ENCODE data around the gene EIF3K. TPM values are rescaled to one million over a fixed set of nuclear protein-coding genes. Genes with fewer than 3 reads are reported as not detected.
"Not testable (repeated sequence)": the region's sequence is repeated elsewhere in the genome, so short reads cannot be mapped to it uniquely, and the experiment has no call there.

EIF3K gene
- total and polyA plus RNA-seq, 12 donors, result 177 to 537 (median 267) TPM

DNA sequence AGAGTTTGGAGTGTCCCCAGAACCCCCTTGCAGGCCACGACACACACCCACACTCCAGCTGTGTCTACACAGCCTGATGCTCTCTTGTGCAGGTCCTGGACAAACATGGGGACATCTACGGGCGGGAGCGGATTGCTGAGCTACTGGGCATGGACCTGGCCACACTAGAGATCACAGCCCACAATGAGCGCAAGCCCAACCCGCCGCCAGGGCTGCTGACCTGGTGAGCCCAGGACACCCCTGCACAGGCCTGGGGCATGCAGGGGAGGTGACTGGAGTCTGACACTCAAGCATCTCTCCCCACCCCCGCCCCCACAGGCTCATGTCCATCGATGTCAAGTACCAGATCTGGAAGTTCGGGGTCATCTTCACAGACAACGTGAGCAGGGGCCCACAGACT is 41.2 kb upstream of the EIF3K start:
- Histone ChIP-seq H3K36me3 (replicated peaks in 1 of 2) (no peaks in the 10 kb centered on the region), H3K9me3 (replicated peaks in 1 of 3) (no peaks in the 10 kb centered on the region), H3K4me1 (replicated peaks in 1 of 2) (no peaks in the 10 kb centered on the region), H3K4me3 (no peak overlapping the region), H3K27me3 (no peaks in the 10 kb centered on the region), H3K27ac (no peak overlapping the region)
- WGBS, 4 donors, result 72 to 94% (median 90%) methylated on average over 4 to 11 of the region's 11 CpGs
- no peak for TF ChIP-seq POLR2A (IDR thresholded peaks at IDR 0.05)
- TF ChIP-seq, protein P1, sequence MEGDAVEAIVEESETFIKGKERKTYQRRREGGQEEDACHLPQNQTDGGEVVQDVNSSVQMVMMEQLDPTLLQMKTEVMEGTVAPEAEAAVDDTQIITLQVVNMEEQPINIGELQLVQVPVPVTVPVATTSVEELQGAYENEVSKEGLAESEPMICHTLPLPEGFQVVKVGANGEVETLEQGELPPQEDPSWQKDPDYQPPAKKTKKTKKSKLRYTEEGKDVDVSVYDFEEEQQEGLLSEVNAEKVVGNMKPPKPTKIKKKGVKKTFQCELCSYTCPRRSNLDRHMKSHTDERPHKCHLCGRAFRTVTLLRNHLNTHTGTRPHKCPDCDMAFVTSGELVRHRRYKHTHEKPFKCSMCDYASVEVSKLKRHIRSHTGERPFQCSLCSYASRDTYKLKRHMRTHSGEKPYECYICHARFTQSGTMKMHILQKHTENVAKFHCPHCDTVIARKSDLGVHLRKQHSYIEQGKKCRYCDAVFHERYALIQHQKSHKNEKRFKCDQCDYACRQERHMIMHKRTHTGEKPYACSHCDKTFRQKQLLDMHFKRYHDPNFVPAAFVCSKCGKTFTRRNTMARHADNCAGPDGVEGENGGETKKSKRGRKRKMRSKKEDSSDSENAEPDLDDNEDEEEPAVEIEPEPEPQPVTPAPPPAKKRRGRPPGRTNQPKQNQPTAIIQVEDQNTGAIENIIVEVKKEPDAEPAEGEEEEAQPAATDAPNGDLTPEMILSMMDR (IDR thresholded peaks at IDR 0.05), result no peak
- no peak for DNase-seq
- intact Hi-C loops (cut with DNase I), result no loop called here

DNA sequence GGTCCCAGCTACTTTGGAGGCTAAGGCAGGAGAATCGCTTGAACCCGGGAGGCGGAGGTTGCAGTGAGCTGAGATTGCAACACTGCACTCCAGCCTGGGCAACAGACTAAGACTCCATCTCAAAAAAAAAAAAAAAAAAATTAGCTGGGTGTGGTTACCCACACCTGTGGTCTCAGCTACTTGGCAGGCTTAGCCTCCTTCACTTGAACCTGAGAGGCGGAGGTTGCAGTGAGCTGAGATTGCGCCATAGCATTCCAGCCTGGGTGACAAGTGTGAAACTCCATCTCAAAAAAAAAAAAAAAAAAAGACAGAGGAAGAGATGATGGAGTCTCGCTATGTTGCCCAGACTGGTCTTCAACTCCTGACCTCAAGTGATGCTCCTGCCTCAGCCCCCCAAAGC is 39.7 kb upstream of the EIF3K start:
- H3K4me1 ChIP-seq (replicated peaks in 1 of 2); H3K27me3 ChIP-seq; H3K27ac ChIP-seq; H3K4me3 ChIP-seq; H3K9me3 ChIP-seq (replicated peaks in 1 of 3); intact Hi-C loops (cut with DNase I); H3K36me3 ChIP-seq (replicated peaks in 1 of 2); DNase-seq: not testable (repeated sequence)
- WGBS, 4 donors, result 81 to 93% (median 88%) methylated on average over 6 of the region's 6 CpGs

GRCh38 chr19:38580080-38580479 is 38.9 kb upstream of the EIF3K start:
- intact Hi-C loops (cut with DNase I), result no loop called here
- no peaks in the 10 kb centered on the region for H3K4me1 ChIP-seq (replicated peaks in 1 of 2)
- 87 to 92% (median 91%) methylated on average over 8 to 15 of the region's 15 CpGs for WGBS, 4 donors

DNA sequence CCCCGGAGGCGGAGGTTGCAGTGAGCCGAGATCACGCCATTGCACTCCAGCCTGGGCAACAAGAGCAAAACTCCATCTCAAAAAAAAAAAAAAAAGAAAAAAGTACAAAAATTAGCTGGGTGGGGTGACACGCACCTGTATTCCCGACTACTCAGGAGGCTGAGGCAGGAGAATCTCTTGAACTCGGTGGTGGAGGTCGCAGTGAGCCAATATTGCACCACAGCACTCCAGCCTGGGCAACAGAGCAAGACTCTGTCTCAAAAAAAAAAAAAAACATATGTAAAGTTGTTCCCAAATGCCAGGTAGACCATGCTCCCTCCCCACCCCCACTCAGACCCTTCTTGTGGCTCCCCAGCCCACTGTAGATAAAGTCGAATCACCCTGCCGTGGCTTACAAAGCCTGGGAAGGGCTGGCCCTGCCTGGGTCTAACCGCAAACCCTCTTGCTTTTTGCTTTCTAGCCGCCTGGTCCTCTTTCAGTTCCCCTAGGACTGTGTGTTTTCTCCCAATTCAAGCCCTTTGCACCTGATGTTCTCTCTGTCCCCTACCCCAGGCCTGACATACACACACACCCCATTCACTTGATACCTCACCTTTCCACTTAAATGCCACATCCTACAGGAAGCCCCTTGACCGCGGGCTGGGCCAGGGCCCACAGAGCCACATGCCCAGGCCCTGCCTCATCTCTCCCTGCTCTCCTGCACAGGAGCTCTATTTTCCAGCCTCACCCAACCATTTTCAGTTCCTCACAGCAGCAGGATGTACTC is 35.6 kb upstream of the EIF3K start:
- Histone ChIP-seq H3K4me1 (replicated peaks in 1 of 2) (no peaks in the 10 kb centered on the region), H3K27ac (no peak overlapping the region), H3K9me3 (replicated peaks in 1 of 3) (no peaks in the 10 kb centered on the region), H3K27me3 (no peaks in the 10 kb centered on the region), H3K36me3 (replicated peaks in 1 of 2) (no peaks in the 10 kb centered on the region), H3K4me3 (no peak overlapping the region)
- WGBS, 4 donors, result 76 to 87% (median 84%) methylated on average over 14 of the region's 14 CpGs
- TF ChIP-seq, protein P1 (IDR thresholded peaks at IDR 0.05), result no peak
- no peak for TF ChIP-seq POLR2A (IDR thresholded peaks at IDR 0.05)
- intact Hi-C loops (cut with DNase I), result no loop called here
- DNase-seq, result no peak

More at GRCh38 chr19:38580080-38580479, 38.9 kb upstream of the EIF3K start:
- H3K27me3 ChIP-seq, result no peaks in the 10 kb centered on the region
- H3K4me3 ChIP-seq, result no peak overlapping the region
- H3K27ac ChIP-seq, result no peak overlapping the region
- H3K36me3 ChIP-seq (replicated peaks in 1 of 2), result no peaks in the 10 kb centered on the region
- TF ChIP-seq, protein P1 (IDR thresholded peaks at IDR 0.05), result no peak
- no peak for TF ChIP-seq POLR2A (IDR thresholded peaks at IDR 0.05)
- no peaks in the 10 kb centered on the region for H3K9me3 ChIP-seq (replicated peaks in 1 of 3)
- DNase-seq, result no peak

GRCh38 chr19:38583985-38584305 is 35.0 kb upstream of the EIF3K start:
- H3K4me3 ChIP-seq, result no peak overlapping the region
- H3K4me1 ChIP-seq (replicated peaks in 1 of 2), result no peaks in the 10 kb centered on the region
- intact Hi-C loops (cut with DNase I), result no loop called here
- 72 to 90% (median 79%) methylated on average over 4 of the region's 4 CpGs for WGBS, 4 donors
- no peaks in the 10 kb centered on the region for H3K9me3 ChIP-seq (replicated peaks in 1 of 3)
- TF ChIP-seq, protein P1 (IDR thresholded peaks at IDR 0.05), result no peak
- no peak for TF ChIP-seq POLR2A (IDR thresholded peaks at IDR 0.05)
- no peaks in the 10 kb centered on the region for H3K27me3 ChIP-seq
- DNase-seq, result no peak
- no peak overlapping the region for H3K27ac ChIP-seq
- H3K36me3 ChIP-seq (replicated peaks in 1 of 2), result no peaks in the 10 kb centered on the region

All from adrenal gland (tissue), 12 donors.